Measurements from ENCODE around the gene N4BP2L1. TPM values are rescaled to one million over a fixed set of nuclear protein-coding genes. Genes with fewer than 3 reads are reported as not detected.

Gene N4BP2L1
- total and polyA plus RNA-seq, 2 of the 8 experiments (the other 6 are each of a cell fraction or from before 2014, with no cell fraction given) = 1.3 to 3.1 TPM

- H3K9me3 ChIP-seq (ENCODE audit: insufficient read depth in 2 of 2, low read depth in 1 of 2, low read length in 1 of 2) = no peaks in the 10 kb centered on the region
- H2BK20ac ChIP-seq (ENCODE audit: low read length) = no peak overlapping the region
- POLR2A ChIA-PET (ENCODE audit: partially characterized antibody) = no interaction called here
- no peak overlapping the region for H2BK5ac ChIP-seq (ENCODE audit: low read depth, low read length)
- no peak overlapping the region for H2BK12ac ChIP-seq (ENCODE audit: low read depth, low read length)
- no peaks in the 10 kb centered on the region for H3K36me3 ChIP-seq (ENCODE audit: control insufficient read depth in 2 of 4, insufficient read depth in 4 of 4, low read length in 3 of 4)
- no peak overlapping the region for H3K9ac ChIP-seq (replicated peaks in 1 of 4; ENCODE audit: extremely low read depth in 1 of 4, low read depth in 3 of 4, low read length in 3 of 4)
- no peaks in the 10 kb centered on the region for H4K20me1 ChIP-seq (replicated peaks in 1 of 2; ENCODE audit: control insufficient read depth in 1 of 2, insufficient read depth in 2 of 2, low read length in 2 of 2)
- H3K27ac ChIP-seq (ENCODE audit: low read depth, low read length) = no peak overlapping the region
- CTCF ChIA-PET (ENCODE audit: partially characterized antibody) = interaction anchor here (1.0 to 1.4 kb wide), 3 partner anchors 36 to 222 kb away, joined by 3 read pairs; no protein-coding TSS in a partner anchor
- H2BK120ac ChIP-seq (replicated peaks; ENCODE audit: low read depth, low read length) = no peak overlapping the region
- WGBS, 2 experiments (ENCODE audit: extremely low coverage in 1 of 2, insufficient coverage in 1 of 2, insufficient read length in 1 of 2, insufficient replicate concordance in 2 of 2, low coverage in 1 of 2, low lambda C conversion rate in 2 of 2, missing lambda C conversion rate in 1 of 2) = 94% methylated on average over 4 of the region's 4 CpGs; no CpG with 5 or more reads in 1 of the 2 experiments
- H2BK15ac ChIP-seq (ENCODE audit: low read length) = no peak overlapping the region
- H3K27me3 ChIP-seq (replicated peaks in 1 of 4; ENCODE audit: control insufficient read depth in 3 of 4, extremely low read depth in 1 of 4, insufficient read depth in 3 of 4, low read length in 3 of 4) = no peaks in the 10 kb centered on the region
- no peak overlapping the region for H3K18ac ChIP-seq (ENCODE audit: extremely low read depth, low read length)
- no peak overlapping the region for H2AFZ ChIP-seq (ENCODE audit: low read length)
- H3K14ac ChIP-seq (ENCODE audit: insufficient read length) = no peak overlapping the region
- no peak overlapping the region for H4K5ac ChIP-seq (ENCODE audit: insufficient read length, low read depth, low read length)
- no peak overlapping the region for H2AK5ac ChIP-seq (ENCODE audit: low read depth, low read length)
- H3K4ac ChIP-seq (replicated peaks; ENCODE audit: insufficient read length, low read depth, low read length) = no peak overlapping the region
- DNase-seq (ENCODE audit: low read depth in 1 of 2, low spot score in 2 of 2) (no peak), FAIRE-seq (no peak)
- H3K4me3 ChIP-seq (ENCODE audit: extremely low read depth in 1 of 4, insufficient read depth in 2 of 4, low read depth in 3 of 4, low read length in 4 of 4) = no peak overlapping the region
- H3K23ac ChIP-seq (ENCODE audit: insufficient read length) = no peak overlapping the region
- H3K56ac ChIP-seq (replicated peaks; ENCODE audit: insufficient read length, low read depth, low read length) = no peak overlapping the region
- H3K4me1 ChIP-seq (replicated peaks in 1 of 4; ENCODE audit: control insufficient read depth in 3 of 4, insufficient read depth in 4 of 4, low read length in 3 of 4) = no peaks in the 10 kb centered on the region
- no peak overlapping the region for H4K8ac ChIP-seq (ENCODE audit: extremely low read depth, insufficient read depth, low read length)
- H4K91ac ChIP-seq (replicated peaks; ENCODE audit: insufficient read length, low read length) = no peak overlapping the region
- no peaks in the 10 kb centered on the region for H3K79me1 ChIP-seq (ENCODE audit: low read depth, low read length)
- no peaks in the 10 kb centered on the region for H3K79me2 ChIP-seq (ENCODE audit: control insufficient read depth in 1 of 2, insufficient read depth in 2 of 2, low read length in 2 of 2)
- no peaks in the 10 kb centered on the region for H3K23me2 ChIP-seq (ENCODE audit: low read depth, low read length)
- no peak overlapping the region for H3K4me2 ChIP-seq (ENCODE audit: insufficient read depth in 1 of 2, low read depth in 2 of 2, low read length in 2 of 2)
- TF ChIP-seq SUZ12 (IDR thresholded peaks at IDR 0.05; ENCODE audit: low read length) (no peak), TAF7 (optimal IDR thresholded peaks at IDR 0.05; ENCODE audit: borderline replicate concordance, low read depth, low read length) (no peak), CREB1 (IDR thresholded peaks at IDR 0.05) (no peak), CHD1 (IDR thresholded peaks at IDR 0.05; ENCODE audit: low read depth, low read length) (no peak), JUN (IDR thresholded peaks at IDR 0.05; ENCODE audit: low read depth, low read length) (no peak), KDM1A (IDR thresholded peaks at IDR 0.05; ENCODE audit: borderline replicate concordance, low read length) (no peak), POLR2AphosphoS5 (IDR thresholded peaks at IDR 0.05; ENCODE audit: low read depth, low read length) (no peak), TEAD4 (IDR thresholded peaks at IDR 0.05; ENCODE audit: low read depth, low read length) (no peak), EGR1 (IDR thresholded peaks at IDR 0.05; ENCODE audit: borderline replicate concordance, low read depth, low read length) (no peak), HDAC6 (IDR thresholded peaks at IDR 0.05; ENCODE audit: low read depth, low read length) (no peak), POLR2A (IDR thresholded peaks at IDR 0.05; ENCODE audit: control extremely low read depth in 1 of 2, low read depth in 2 of 2, low read length in 2 of 2) (no peak), ZNF274 (IDR thresholded peaks at IDR 0.05; ENCODE audit: borderline replicate concordance, extremely low read depth, low read length) (no peak), GABPA (IDR thresholded peaks at IDR 0.05; ENCODE audit: borderline replicate concordance, insufficient read depth, low read length) (no peak), KDM5A (IDR thresholded peaks at IDR 0.05; ENCODE audit: low read length) (no peak)
Observed at GRCh38 chr13:32438871-32439270, 10.9 kb upstream of the N4BP2L1 start.

All from H1 (cell line).